Measurements from ENCODE around the gene NPAS2.

Gene NPAS2

GRCh38 chr2:101026923-101027469 lies 207.1 kb downstream of the NPAS2 start:
- DNase-seq, result no peak

GRCh38 chr2:101027852-101028251 lies 207.9 kb downstream of the NPAS2 start:
- no peak for DNase-seq

GRCh38 chr2:101030866-101031554 lies 211.1 kb downstream of the NPAS2 start:
- no peak for DNase-seq

- DNase-seq, result no peak
These were observed 212.3 kb downstream of the NPAS2 start for GRCh38 chr2:101032084-101032776.

- no peak for DNase-seq
These were observed 216.6 kb downstream of the NPAS2 start for GRCh38 chr2:101036562-101036961.

- no peak for DNase-seq
These were observed 217.3 kb downstream of the NPAS2 start for GRCh38 chr2:101037161-101037755.

GRCh38 chr2:101038455-101039255 lies 218.7 kb downstream of the NPAS2 start:
- DNase-seq, result peak; percentile 35 to 44

GRCh38 chr2:101040072-101040471 lies 220.1 kb downstream of the NPAS2 start:
- no peak for DNase-seq

- no peak for DNase-seq
These were observed 220.8 kb downstream of the NPAS2 start for GRCh38 chr2:101040761-101041160.

GRCh38 chr2:101041413-101041812 lies 221.5 kb downstream of the NPAS2 start:
- DNase-seq, result no peak

- no peak for DNase-seq
These were observed 225.4 kb downstream of the NPAS2 start for GRCh38 chr2:101045330-101045729.

Data from activated T-cell treated with anti-CD3 and anti-CD28 coated beads, Interleukin-2, amount 50 U/mL, for 48 hours (primary cell).